NCI-H69 (cell line): ENCODE results near the gene CYGB.
"Not testable (repeated sequence)": the region's sequence is repeated elsewhere in the genome, so short reads cannot be mapped to it uniquely, and the experiment has no call there.

Experiments
- DNase-seq: peaks from one replicate; lab custom pipeline; 2025; lab: John Stamatoyannopoulos, UW

Gene CYGB

DNA sequence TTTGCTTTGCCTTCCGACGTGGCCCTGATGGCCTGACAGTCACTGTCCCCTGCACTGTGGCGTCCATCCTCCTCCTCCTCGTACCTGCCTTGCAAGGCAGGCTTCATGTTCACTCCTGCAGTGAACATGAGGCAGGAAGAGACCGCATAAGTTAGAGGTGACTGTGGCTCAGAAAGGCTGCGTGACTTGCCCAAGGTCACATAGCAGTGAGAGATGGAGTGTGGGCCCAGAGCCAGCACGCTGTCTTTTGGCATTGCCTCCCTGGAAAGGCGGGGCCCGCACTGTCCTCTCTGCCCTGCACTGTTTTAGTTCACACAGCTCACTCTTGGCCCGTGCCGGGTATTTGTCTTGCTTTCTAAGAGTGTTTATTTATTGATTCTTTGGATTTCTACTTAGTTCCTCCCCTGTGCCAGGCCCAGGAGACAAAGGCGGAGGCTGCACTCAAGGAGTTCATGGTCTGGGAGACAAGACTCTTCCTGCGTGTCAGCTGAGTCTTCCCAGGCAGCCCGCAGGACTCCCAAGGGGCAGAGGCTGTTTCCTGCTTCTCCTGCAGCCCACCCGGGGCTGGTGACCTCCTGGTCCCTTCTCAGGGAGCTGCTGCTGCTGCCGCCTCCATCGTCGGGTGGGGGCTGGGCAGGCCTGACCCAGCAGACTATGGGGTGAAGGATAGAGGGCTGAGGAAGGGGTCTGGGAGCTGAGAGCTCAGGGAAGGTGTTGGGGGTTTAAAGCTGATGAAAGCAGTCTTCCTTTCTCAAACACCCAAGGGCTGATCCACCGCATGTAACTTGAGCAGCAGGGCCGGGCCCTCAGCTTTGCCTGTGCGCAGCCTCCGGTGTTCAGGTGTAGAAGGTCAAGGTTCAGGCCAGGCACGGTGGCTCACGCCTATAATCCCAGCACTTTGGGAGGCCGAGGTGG lies 12.7 kb downstream of the CYGB start:
- DNase-seq = no peak

GRCh38 chr17:76523084-76524037 lies 14.1 kb downstream of the CYGB start:
- DNase-seq = peak; percentile 82

- DNase-seq = not testable (repeated sequence)
These were observed 15.8 kb downstream of the CYGB start for GRCh38 chr17:76521683-76522082.

- DNase-seq = no peak
These were observed 16.2 kb downstream of the CYGB start for GRCh38 chr17:76521262-76521661.

DNA sequence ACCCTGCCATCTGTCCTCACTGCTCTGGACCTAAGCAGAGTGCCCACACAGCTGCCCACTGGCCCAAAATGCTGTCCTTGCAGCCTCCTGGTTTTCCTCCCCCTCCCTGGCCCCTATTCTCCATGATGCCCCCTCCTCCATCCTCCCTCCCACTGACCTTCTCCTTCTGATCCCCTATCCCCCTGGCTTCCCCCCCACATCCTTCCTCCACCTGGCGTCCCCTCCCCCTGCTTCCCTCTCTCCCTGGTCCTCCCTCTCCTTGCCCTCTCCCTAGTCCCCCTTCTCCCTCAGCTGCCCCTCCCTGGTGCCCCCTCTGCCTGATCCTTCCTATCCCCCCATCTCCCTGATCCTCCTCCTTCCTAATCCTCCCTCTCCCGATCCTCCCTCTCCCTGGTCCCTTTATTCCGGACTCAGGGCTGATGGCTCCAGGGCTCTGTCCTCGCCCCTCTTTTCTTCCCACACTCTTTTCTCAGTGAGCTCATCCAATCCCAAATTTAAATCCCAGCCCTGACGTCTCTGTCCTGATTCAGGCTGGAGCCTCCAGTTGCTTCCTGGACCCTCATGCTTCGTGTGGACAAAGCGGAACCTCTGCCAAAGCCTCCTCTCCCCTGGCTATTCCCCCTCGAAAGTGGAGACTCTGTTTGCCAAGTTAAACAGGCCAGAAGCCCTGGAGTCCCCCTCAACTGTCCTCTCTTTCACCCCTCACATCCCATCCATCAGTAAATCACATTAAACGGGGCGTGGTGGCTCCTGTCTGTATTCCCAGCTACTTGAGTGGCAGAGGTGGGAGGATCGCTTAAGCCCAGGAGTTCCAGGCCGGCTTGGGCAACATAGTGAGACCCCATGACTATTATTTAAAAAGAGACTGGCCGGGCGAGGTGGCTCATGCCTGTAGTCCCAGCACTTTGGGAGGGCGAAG lies 18.2 kb downstream of the CYGB start:
- DNase-seq = no peak

GRCh38 chr17:76517638-76518038 lies 19.9 kb downstream of the CYGB start:
- DNase-seq = no peak

- no peak for DNase-seq
These were observed 22.1 kb downstream of the CYGB start for GRCh38 chr17:76515274-76515949.

GRCh38 chr17:76514355-76514754 lies 23.2 kb downstream of the CYGB start:
- not testable (repeated sequence) for DNase-seq

DNA sequence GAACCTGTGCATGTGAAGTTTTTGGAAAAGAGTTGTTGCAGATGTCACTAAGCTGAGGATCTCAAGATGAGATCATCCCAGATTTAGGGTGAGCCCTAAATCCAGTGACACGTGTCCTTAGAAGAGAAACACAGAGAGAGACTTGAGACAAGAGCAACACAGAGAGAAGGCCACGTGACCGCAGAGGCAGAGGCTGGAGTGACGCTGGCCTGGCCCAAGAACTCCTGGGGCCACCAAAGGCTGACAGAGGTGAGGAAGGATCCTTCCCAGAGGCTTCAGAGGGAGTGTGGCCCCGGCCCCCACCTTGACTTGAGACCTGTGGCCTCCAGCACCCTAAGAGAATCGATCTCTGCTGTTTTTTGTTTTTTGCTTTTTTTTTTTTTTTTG lies 24.2 kb downstream of the CYGB start:
- no peak for DNase-seq

GRCh38 chr17:76512366-76513305 lies 24.9 kb downstream of the CYGB start:
- no peak for DNase-seq

DNA sequence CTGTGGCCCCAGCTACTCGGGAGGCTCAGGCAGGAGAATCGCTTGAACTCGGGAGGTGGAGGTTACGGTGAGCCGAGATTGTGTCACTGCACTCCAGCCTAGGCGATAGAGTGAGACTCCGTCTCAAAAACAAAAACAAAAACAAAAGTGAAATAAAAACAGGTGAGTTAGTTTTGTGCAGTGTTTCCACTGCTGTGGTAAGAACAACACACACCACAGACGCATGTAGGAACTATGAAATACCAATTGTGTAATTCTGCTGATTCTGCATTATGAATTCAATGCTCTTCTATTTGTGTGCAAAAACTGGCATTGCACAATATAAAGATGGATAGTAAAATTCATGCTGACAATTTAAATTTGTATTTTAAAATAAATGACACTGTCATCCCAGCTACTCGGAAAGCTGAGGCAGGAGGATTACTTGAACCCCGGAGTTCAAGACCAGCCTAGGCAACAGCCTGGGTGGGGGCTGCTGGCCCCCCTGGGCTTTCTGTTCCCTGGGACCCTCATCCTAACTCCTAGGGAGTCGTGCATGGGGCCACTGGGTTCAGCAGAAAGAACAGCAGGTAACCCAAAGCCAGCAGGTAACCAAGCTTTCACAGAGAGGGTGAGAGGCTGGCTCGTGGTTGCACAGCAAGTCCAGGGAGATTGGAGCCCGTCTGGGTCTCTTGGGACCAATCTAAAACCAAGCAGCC lies 25.7 kb downstream of the CYGB start:
- DNase-seq = no peak

GRCh38 chr17:76510831-76511244 lies 26.7 kb downstream of the CYGB start:
- peak; percentile 30 for DNase-seq

DNA sequence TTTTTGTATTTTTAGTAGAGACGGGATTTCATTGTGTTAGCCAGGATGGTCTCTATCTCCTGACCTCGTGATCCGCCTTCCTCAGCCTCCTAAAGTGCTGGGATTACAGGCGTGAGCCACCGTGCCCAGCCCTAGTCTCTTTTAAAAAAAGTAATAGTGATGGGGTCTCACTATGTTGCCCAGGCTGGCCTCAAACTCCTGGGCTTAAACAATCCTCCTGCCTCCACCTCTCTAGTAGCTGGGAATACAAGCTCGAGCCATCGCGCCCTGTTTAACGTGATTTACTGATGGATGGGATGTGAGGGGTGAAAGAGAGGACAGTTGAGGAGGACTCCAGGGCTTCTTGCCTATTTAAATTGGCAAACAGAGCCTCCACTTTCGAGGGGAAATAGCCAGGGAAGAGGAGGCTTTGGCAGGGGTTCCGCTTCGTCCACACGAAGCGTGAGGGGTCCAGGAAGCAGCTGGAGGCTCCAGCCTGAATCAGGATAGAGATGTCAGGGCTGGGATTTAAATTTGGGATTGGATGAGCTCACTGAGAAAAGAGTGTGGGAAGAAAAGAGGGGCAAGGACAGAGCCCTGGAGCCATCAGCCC lies 28.9 kb downstream of the CYGB start:
- DNase-seq = not testable (repeated sequence)

GRCh38 chr17:76506408-76507345 lies 30.8 kb downstream of the CYGB start:
- DNase-seq = peak; percentile 76

- DNase-seq = peak; percentile 30
These were observed 33.4 kb downstream of the CYGB start for GRCh38 chr17:76504117-76504516.

- DNase-seq = peak; percentile 66
These were observed 34.9 kb downstream of the CYGB start for GRCh38 chr17:76502341-76503211.

- no peak for DNase-seq
These were observed 35.6 kb downstream of the CYGB start for GRCh38 chr17:76501827-76502307.
